GM18505 (cell line): Measurements from ENCODE around the gene ULBP2.
"Not testable (repeated sequence)": the region's sequence is repeated elsewhere in the genome, so short reads cannot be mapped to it uniquely, and the experiment has no call there.

Source experiments
- ATAC-seq: cut with Tn5 transposase; IDR thresholded peaks from one replicate; pipeline ENCODE4 v1.9.1; 2021; ENCODE audit not compliant: unreplicated experiment
- POLR2A ChIP-seq: IDR thresholded peaks from 4 replicates; pipeline ENCODE4 v1.6.1; 2011; ENCODE audit warnings: borderline replicate concordance; ENCODE audit not compliant: insufficient read depth, insufficient read length; ENCODE audit errors: extremely low read depth

The ULBP2 gene

DNA sequence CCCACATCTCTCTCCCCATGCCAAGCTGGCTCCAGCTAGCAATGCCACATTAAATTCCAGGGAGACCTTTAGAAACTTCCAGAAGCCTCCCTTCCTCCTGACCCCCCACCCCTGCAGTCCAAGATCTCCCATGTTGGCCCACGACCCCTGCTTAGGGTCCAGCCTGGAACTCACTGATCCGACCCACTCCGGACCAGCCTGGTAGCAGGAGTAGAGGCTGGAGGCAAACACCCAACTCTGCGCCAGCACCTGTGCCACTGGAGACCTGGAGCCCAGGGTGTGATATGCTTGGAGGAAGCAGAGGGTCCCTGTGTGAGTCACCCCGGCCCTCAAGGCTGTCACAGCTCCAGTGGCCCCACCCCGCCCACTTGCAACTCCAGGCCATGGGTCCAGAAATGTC lies 18.7 kb downstream of the ULBP2 start:
- ATAC-seq = no peak
- TF ChIP-seq POLR2A = no peak

DNA sequence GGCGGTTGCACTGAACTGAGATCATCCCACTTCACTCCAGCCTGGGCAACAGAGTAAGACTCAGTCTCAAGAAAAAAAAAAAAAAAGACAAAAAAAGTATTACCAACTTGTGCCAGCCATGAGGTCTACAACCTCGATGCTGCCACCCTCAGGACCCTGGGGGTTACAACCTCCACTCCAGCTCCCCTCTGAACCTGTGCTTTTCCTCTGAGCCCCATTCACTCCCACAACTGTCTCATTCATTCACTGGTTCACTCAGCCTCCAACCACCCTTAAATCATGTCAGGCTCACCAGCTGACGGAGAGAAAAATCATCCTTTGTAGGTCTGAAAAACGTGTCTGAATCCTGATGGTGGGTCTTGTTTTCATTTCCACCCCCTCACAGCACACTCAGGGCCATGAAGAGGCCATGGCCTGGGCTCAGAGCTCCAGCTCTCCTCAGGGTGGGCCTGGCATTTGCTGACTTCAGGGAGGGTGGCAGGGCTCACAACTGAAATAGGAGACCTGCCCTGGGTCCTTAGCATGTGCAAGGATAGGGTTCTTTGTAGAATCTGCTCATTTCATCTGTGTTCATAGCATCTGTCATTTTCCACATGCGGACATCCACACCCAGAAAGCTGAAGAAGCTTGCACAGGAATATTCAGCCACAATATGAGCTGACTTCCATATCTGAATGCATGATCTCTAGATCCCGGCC lies 20.1 kb downstream of the ULBP2 start:
- ATAC-seq = no peak

DNA sequence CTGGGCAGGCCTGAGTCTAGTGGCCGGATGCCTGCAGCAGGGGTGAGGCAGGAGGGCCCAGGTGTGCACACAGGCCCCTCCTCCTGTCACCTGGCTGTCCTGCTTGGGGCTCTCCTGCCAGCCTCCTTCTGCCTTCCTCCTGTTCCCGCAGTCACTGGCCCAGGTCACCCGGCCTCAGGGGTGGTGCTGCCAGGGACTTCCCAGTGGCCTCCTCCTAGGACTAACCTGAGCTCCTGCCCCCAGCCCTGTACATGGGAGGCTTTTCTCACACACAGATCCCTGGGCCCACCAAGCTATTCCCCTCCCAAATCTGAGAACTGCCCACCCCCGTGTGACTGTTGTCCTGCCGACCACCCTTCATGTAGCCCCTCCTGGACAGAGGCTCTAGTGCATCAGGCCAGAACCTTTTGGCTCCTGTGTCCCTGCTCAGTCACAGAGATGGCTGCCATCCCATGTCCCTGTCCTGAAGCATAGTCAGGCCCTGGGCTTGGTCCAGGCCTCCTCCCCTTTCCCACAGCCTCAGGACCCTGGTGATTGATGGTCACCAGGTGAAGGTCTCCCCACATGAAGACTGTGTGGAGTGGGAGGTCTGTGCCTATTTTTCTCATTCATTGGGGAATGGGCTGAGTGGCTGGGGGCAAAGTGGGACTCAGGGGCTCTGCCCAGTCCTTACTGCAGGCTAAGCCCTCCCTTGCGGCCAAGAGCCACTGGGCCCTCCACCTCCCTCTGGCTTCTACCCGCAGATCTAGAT lies 20.8 kb downstream of the ULBP2 start:
- TF ChIP-seq POLR2A = no peak
- no peak for ATAC-seq

More for the DNA sequence above, 20.1 kb downstream of the ULBP2 start:
- TF ChIP-seq POLR2A = no peak

DNA sequence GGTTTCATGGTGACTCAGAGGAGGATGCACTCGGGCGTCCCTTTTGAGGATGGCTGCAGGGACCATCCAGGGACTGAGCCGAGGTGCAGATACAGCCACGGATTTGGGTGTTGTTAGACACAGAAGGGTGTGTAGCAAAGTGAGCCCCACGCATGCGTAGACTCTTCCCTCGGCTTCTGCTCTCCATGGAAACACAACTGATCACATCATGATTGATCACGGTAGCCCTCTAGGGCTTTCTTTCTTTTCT lies 21.3 kb downstream of the ULBP2 start:
- TF ChIP-seq POLR2A = no peak
- ATAC-seq = no peak

DNA sequence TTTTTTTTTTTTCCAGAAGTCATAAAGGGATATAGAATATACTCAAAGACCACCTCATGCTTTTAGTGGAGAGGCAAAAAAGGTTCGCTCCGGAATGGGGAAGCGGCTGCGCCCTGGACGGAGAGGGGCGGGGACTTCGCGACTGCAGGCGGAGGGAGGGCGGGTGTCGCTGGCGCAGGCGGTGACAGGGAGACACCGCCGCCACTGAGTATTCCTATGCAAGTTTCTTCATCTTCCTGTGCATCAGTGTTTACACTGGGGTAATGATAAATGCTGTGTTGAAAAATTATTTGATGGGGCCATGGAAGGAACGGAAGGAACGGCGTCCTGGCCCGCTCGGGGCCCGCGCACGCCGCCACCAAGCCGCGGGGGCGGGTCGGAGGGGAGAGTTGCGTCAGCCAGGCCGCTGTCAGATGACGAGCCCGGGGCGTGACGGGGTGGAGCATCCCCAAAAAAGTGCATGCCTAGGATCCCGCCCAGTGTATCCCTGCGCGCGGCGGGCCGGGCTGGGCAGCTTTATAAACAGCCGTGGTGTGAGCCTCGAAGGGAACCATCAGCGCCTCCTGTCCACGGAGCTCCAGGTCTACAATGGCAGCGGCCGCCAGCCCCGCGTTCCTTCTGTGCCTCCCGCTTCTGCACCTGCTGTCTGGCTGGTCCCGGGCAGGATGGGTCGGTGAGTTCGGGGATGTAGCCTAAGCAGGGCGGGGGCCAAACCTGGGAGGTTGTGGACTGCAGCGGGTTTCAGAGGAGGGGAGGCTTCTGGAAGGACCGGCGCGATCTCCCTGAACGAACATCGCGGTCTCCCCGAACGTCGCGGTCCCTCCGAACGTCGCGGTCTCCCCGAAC lies 21.9 kb downstream of the ULBP2 start, which contains the start of gene ULBP1:
Gene ULBP1 (plus strand): TSS at position 482 of the 846 bp plus-strand sequence. CDS start 107 bp downstream, at position 589.
- ATAC-seq = peak; percentile 48
- no peak for TF ChIP-seq POLR2A

DNA sequence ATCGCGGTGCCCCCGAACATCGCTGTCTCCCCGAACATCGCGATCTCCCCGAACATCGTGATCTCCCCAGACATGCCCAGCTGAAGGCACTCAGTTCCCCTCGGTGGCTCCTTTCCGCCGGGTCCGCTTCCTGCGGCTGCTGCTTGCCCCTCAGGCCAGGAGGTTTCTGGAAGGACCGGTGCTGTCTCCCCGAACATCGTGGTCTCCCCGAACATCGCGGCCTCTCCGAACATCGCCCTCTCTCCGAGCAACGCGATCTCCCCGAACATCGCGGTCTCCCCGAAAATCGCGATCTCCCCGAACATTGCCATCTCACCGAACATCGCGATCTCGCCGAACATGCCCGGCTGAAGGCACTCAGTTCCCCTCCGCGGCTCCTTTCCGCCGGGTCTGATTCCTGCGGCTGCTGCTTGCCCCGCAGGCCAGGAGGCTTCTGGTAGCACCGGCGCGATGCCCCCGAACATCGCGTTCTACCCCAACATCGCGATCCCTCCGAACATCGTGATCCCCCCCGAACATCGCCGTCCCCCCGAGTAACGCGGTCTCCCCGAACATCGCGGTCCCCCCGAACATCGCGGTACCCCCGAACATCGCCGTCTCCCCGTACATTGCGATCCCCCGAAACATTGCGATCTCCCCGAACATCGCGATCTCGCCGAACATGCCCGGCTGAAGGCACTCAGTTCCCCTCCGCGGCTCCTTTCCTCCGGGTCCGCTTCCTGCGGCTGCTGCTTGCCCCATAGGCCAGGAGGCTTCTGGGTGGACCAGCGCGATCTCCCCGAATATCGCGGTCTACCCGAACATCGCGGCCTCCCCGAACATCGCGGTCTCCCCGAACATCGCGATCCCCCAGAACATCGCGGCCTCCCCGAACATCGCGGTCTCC lies 22.7 kb downstream of the ULBP2 start:
- no peak for ATAC-seq
- no peak for TF ChIP-seq POLR2A

DNA sequence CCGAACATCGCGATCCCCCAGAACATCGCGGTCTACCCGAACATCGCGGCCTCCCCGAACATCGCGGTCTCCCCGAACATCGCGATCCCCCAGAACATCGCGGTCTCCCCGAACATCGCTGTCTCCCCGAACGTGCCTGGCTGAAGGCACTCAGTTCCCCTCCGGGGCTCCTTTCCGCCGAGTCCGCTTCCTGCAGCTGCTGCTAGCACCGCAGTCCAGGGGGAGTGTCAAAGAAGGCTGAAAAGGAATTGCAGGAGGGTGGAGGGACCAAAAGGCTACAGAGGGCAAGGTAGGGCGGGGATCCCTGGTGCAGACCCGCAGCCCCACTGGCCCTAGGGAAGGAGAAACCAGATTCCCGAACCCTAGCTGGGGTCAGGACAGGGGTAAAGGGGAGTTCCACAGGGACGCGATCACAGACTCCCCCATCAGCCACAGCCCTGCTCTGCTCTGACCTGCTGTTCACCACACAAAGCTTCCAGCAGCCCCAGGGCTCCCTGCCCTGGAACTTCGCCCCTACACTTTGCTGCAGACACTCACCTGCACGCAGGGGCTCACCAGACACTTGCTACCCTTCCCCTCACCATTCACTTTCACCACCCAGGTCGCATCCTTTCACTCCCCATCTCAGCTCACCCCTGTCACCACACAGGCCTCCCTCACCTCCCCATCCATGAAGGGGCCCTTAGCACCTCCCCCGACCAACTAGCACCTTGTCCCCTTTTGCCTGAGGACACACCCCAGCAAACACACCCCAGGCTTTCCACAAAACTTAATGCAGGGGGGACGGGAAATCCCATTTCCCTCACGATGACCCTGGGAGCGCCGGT lies 23.6 kb downstream of the ULBP2 start:
- no peak for TF ChIP-seq POLR2A
- ATAC-seq = no peak

DNA sequence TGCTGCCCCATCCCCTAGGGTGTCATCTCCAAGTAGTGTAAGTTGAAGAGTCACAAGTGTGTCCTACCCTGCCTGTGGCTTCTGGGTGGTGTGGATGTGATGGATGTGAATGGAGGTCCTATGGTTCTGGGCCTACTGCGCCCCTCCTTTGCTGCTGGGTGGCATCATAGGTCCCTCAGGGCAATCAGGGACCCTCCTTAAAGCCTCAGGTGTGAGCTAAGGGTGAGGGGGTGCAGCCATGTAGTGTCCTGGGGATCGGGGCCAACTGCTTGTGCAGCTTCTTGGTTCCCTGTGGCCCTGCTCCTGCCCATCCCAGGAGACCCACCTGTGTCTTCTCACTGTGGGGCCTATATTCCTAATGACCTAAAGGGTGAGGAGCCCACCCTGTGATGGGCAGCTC lies 24.5 kb downstream of the ULBP2 start:
- ATAC-seq = not testable (repeated sequence)

DNA sequence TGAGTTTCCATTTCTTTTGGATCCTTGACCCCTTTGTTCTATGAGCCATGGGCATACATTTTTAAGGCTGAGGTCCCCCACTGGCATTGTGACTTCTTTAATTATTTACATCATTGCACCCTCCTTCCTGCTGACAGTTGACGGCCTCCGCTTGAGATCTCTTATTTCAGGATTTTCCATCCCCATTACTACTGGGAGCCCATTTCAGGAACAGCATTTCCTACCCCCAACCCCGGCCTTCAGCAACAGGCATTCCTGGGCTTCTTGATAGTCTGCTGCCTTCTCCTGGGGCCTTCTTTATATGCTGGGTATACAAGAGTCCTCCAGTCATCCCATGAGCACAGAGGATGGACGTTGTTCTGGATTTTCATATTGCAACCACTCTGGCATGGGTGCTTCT lies 25.8 kb downstream of the ULBP2 start:
- no peak for ATAC-seq
- no peak for TF ChIP-seq POLR2A

DNA sequence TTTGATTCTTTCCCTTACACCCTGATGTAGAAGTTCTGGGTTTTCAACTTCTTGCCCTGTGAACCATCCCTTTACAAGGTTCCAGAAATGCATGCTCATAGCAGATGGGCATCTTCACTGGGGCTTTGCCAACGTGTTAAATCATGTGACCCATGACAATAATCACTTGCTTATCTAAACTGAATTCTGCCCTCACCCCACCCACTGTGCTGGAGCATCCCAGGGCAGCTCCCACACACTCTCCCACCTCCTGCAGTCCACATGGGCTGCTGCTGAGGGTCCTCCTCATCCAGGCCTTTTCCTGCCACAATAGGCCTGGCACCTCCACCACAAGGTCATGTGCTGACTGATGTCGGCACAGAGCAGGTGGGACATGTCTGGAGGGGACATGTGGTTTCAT lies 26.2 kb downstream of the ULBP2 start:
- ATAC-seq = not testable (repeated sequence)

DNA sequence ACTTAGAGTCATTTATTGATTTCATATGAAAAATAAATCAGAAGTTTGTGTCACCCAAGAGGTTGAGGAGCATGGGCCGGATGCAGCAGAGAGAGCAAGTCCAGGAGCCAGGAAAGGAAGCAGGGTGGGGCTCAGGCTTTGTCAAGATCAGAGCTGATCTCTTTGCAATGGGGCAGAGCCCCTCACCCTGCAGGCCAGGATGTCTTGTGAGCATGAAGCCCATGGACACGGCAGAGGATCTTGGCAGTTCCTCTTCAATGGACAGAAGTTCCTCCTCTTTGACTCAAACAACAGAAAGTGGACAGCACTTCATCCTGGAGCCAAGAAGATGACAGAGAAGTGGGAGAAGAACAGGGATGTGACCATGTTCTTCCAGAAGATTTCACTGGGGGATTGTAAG lies 27.1 kb downstream of the ULBP2 start:
- ATAC-seq = not testable (repeated sequence)

DNA sequence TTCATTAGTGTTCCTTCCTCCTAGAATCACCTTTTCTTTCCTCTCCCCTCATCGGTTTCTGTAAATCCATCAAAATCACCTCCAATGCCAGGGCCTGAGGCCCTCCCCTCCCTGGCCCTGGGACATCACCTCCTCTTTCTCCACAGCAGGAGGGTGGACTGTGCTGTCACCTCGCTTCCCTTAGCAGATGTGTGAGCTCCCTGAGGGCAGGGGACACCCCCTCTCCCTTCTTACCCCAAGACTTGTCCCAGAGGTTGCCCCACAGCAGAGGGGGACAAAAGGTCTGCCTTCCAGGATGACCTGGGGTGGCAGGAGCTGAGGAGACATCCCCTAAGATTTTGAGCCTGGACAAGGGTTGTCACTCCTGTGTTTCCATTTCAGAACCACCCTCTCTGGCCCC lies 27.8 kb downstream of the ULBP2 start:
- TF ChIP-seq POLR2A = no peak
- no peak for ATAC-seq

DNA sequence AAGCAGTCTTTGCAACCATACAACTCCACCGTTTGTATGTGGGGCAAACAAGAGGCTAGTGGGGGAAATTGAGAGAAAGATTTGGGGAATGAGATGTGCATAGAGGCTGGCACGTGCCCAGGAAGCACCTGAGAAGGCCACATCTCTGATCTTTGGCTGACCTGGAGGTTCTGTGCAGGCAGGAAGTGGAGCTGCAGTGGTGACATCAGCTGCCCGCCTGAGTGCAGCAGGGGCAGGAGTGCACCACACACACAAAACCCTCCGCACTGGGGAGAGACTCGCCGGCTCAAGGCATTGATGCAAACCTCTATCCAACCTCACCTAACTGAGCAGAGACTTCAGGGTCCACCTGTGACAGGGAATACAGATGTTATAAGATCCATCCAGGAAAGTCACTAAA lies 32.6 kb downstream of the ULBP2 start:
- not testable (repeated sequence) for ATAC-seq
